ENCODE data around the gene DOHH. TPM values are rescaled to one million over a fixed set of nuclear protein-coding genes. Genes with fewer than 3 reads are reported as not detected.

DOHH gene
- polyA plus RNA-seq, 1 donor (not counting 4 experiments of a cell fraction or from before 2014, with no cell fraction given) = 4.2 TPM

GRCh38 chr19:3513229-3514140 is 13.0 kb upstream of the DOHH start:
- FAIRE-seq (no peak), DNase-seq (ENCODE audit: low read depth, low spot score) (no peak)
- Histone ChIP-seq H2AFZ (ENCODE audit: control insufficient read depth, low read length) (no peak overlapping the region), H3K79me2 (ENCODE audit: control insufficient read depth, insufficient read depth, low read length) (peaks cover 92% of the 10 kb centered on the region), H3K9me3 (ENCODE audit: control insufficient read depth, low read depth, low read length) (no peaks in the 10 kb centered on the region), H3K4me3 (ENCODE audit: control insufficient read depth in 2 of 3, extremely low read depth in 1 of 3, insufficient read depth in 2 of 3, low read depth in 1 of 3, low read length in 3 of 3) (no peak overlapping the region), H4K20me1 (ENCODE audit: control insufficient read depth, extremely low read depth, insufficient read depth, low read length) (peaks cover 44% of the 10 kb centered on the region), H3K36me3 (ENCODE audit: control insufficient read depth in 2 of 2, extremely low read depth in 1 of 2, insufficient read depth in 2 of 2, low read length in 2 of 2) (peaks cover 20 to 22% of the 10 kb centered on the region in 2 experiments), H3K27me3 (ENCODE audit: control insufficient read depth, extremely low read depth, insufficient read depth, low read length) (no peaks in the 10 kb centered on the region), H3K9me1 (ENCODE audit: control insufficient read depth, extremely low read depth, insufficient read depth, low read length) (peaks cover 11% of the 10 kb centered on the region), H3K4me2 (ENCODE audit: control insufficient read depth, extremely low read depth, insufficient read depth, low read depth, low read length) (no peak overlapping the region), H3K9ac (ENCODE audit: control insufficient read depth, extremely low read depth, insufficient read depth, low read length) (no peak overlapping the region), H3K4me1 (ENCODE audit: control insufficient read depth, extremely low read depth, insufficient read depth, low read length) (peaks cover 15% of the 10 kb centered on the region), H3K27ac (ENCODE audit: control insufficient read depth, insufficient read depth, low read length) (no peak overlapping the region)
- dilution Hi-C loops (cut with MboI; ENCODE audit: extremely low pct_ligation_motif_present, low sequenced_read_pairs) = no loop called here
- TF ChIP-seq CTCF (optimal IDR thresholded peaks at IDR 0.05 in 1 of 3, IDR thresholded peaks at IDR 0.05 in 1 of 3, conservative IDR thresholded peaks at IDR 0.05 in 1 of 3; ENCODE audit: extremely low read depth in 1 of 3, insufficient read depth in 2 of 3, low read length in 3 of 3) = no peak
- no peak for TF ChIP-seq EZH2 (IDR thresholded peaks at IDR 0.05; ENCODE audit: low read length)

GRCh38 chr19:3512562-3513228 is 12.2 kb upstream of the DOHH start:
- peaks cover 19% of the 10 kb centered on the region for H3K4me1 ChIP-seq (ENCODE audit: control insufficient read depth, extremely low read depth, insufficient read depth, low read length)
- dilution Hi-C loops (cut with MboI; ENCODE audit: extremely low pct_ligation_motif_present, low sequenced_read_pairs) = no loop called here

More at GRCh38 chr19:3512562-3513228, 12.2 kb upstream of the DOHH start:
- DNase-seq (ENCODE audit: low read depth, low spot score) (no peak), FAIRE-seq (no peak)
- Histone ChIP-seq H3K9me1 (ENCODE audit: control insufficient read depth, extremely low read depth, insufficient read depth, low read length) (peaks cover 11% of the 10 kb centered on the region), H3K4me3 (ENCODE audit: control insufficient read depth in 2 of 3, extremely low read depth in 1 of 3, insufficient read depth in 2 of 3, low read depth in 1 of 3, low read length in 3 of 3) (no peak overlapping the region), H2AFZ (ENCODE audit: control insufficient read depth, low read length) (no peak overlapping the region), H3K9ac (ENCODE audit: control insufficient read depth, extremely low read depth, insufficient read depth, low read length) (no peak overlapping the region), H3K27me3 (ENCODE audit: control insufficient read depth, extremely low read depth, insufficient read depth, low read length) (no peaks in the 10 kb centered on the region), H3K4me2 (ENCODE audit: control insufficient read depth, extremely low read depth, insufficient read depth, low read depth, low read length) (no peak overlapping the region), H3K27ac (ENCODE audit: control insufficient read depth, insufficient read depth, low read length) (no peak overlapping the region), H3K79me2 (ENCODE audit: control insufficient read depth, insufficient read depth, low read length) (peaks cover 93% of the 10 kb centered on the region), H4K20me1 (ENCODE audit: control insufficient read depth, extremely low read depth, insufficient read depth, low read length) (peaks cover 38% of the 10 kb centered on the region), H3K36me3 (ENCODE audit: control insufficient read depth in 2 of 2, extremely low read depth in 1 of 2, insufficient read depth in 2 of 2, low read length in 2 of 2) (peaks cover 20 to 22% of the 10 kb centered on the region in 2 experiments), H3K9me3 (ENCODE audit: control insufficient read depth, low read depth, low read length) (no peaks in the 10 kb centered on the region)
- TF ChIP-seq CTCF (optimal IDR thresholded peaks at IDR 0.05 in 1 of 3, IDR thresholded peaks at IDR 0.05 in 1 of 3, conservative IDR thresholded peaks at IDR 0.05 in 1 of 3; ENCODE audit: extremely low read depth in 1 of 3, insufficient read depth in 2 of 3, low read length in 3 of 3) = no peak
- no peak for TF ChIP-seq EZH2 (IDR thresholded peaks at IDR 0.05; ENCODE audit: low read length)

Measured in keratinocyte (primary cell).